Memory B cell (primary cell): Measurements from ENCODE around the gene UBE2Q2.
"Not testable (repeated sequence)": the region's sequence is repeated elsewhere in the genome, so short reads cannot be mapped to it uniquely, and the experiment has no call there.

ENCODE experiments used
- ATAC-seq: fragments of 150-1000 bp; cut with Tn5 transposase; 2 replicates; pipeline ENCODE4 v1.10.0; 2021; ENCODE audit warnings: low read depth, mild to moderate bottlenecking, moderate library complexity
- DNase-seq, 2 donors: peaks; one replicate each; pipeline ENCODE4 v3.0.0; 2022; ENCODE audit warnings: low spot score in 2 of 2
- H3K27ac Mint-ChIP-seq: one replicate; pipeline ENCODE4 v1.8.0; 2022; ENCODE audit warnings: mild to moderate bottlenecking, moderate library complexity, mixed read lengths
- H3K27me3 Mint-ChIP-seq: one replicate; pipeline ENCODE4 v1.8.0; 2022; ENCODE audit warnings: mixed read lengths
- H3K36me3 Mint-ChIP-seq: one replicate; pipeline ENCODE4 v1.8.0; 2022; ENCODE audit warnings: mild to moderate bottlenecking, mixed read lengths
- H3K4me1 Mint-ChIP-seq: one replicate; pipeline ENCODE4 v1.8.0; 2022; ENCODE audit warnings: mixed read lengths
- H3K4me3 Mint-ChIP-seq: one replicate; pipeline ENCODE4 v1.8.0; 2022; ENCODE audit warnings: mild to moderate bottlenecking, moderate library complexity, mixed read lengths
- H3K9me3 Mint-ChIP-seq: one replicate; pipeline ENCODE4 v1.8.0; 2022; ENCODE audit warnings: mixed read lengths

Gene UBE2Q2

DNA sequence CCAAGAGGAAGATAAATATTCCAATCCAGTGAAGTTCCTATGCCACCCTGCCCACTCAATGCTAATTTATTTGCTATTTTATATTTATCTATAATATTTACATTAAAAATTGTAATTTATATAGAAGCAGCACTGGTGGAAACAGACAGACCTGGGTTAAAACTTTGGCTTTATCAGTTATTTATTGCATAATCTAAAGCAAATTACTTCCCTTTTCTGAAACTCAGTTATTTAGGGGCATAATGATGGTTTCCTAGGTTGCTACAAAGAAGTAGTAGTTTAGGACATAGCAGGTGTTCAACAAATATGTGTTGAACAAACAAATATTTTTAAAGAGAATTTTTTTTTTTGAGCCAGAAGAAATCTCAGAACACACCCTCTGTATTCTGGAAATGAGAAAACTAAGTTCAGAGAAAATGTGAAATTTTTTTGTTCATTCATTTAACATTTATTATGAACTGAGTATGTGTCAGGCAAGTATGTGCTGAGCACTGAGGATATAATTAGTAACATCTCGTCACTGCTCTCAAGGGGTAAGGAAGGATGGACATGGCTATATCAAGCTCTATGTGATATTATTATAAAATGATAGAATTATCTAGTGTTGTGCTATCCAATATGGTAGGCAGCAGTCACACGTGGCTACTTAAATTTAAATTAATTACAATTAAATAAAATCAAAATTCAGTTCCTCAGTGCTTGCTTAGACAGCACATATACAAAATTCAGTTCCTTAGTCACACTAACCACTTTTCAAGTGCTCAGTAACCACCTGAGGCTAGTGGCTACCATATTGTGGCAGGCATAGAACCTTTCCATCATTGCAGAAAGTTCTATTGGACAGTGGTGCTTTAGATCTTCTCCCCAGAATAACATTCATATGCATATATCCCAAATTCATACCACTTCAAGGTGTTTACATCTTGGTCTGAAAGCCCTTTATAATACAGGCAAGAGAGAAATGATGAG is 7.0 kb upstream of the UBE2Q2 start:
- Mint-ChIP-seq H3K27me3 (no peaks in the 10 kb centered on the region), H3K4me1 (no peaks in the 10 kb centered on the region), H3K36me3 (no peaks in the 10 kb centered on the region), H3K9me3 (no peaks in the 10 kb centered on the region), H3K4me3 (no peak overlapping the region), H3K27ac (no peak overlapping the region)
- ATAC-seq (no peak), DNase-seq (no peak)

DNA sequence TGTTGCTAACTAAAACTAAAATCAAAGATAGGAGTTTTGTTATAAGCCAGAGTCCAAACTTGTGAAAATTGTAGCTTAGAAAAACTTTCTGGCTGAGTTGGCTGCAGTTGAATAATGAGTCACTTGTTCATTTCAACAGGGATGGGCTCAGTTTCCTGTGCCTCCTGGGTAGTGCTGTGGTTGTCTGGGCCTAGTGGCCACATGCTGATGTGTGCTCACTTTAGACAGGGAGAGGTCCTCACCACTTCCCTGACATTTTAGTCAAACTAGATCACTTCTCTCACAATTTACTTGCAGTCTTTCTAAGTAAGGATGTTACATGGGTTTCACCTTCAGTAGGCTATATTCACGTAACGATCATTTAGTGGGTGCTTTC is 6.3 kb upstream of the UBE2Q2 start:
- H3K27me3 Mint-ChIP-seq: no peaks in the 10 kb centered on the region
- H3K4me1 Mint-ChIP-seq: no peaks in the 10 kb centered on the region
- ATAC-seq: no peak
- DNase-seq: no peak
- H3K27ac Mint-ChIP-seq: no peak overlapping the region
- no peak overlapping the region for H3K4me3 Mint-ChIP-seq
- no peaks in the 10 kb centered on the region for H3K36me3 Mint-ChIP-seq
- no peaks in the 10 kb centered on the region for H3K9me3 Mint-ChIP-seq

DNA sequence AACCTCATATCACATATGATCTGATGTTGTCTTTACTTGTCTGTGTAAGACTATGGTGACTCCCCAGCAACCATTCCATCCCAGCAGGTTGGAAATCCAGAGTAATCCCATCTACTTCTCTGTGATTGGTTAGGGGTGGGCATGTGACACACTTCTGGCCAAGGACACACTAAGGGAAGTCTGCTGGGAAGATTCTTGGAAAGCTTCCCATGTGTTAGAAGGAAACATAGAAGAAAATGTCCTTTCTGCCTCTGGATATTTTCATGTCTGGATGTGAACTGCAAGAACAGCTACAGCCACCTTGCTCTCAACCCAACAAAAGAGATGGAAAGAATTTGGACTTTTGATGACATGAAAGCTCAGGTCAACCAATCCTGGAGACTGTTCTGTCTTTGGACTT is 2.6 kb upstream of the UBE2Q2 start:
- Mint-ChIP-seq H3K4me1 (peaks cover 20% of the 10 kb centered on the region), H3K9me3 (no peaks in the 10 kb centered on the region), H3K36me3 (no peaks in the 10 kb centered on the region), H3K27ac (no peak overlapping the region), H3K4me3 (no peak overlapping the region), H3K27me3 (no peaks in the 10 kb centered on the region)
- DNase-seq (no peak), ATAC-seq (no peak)

DNA sequence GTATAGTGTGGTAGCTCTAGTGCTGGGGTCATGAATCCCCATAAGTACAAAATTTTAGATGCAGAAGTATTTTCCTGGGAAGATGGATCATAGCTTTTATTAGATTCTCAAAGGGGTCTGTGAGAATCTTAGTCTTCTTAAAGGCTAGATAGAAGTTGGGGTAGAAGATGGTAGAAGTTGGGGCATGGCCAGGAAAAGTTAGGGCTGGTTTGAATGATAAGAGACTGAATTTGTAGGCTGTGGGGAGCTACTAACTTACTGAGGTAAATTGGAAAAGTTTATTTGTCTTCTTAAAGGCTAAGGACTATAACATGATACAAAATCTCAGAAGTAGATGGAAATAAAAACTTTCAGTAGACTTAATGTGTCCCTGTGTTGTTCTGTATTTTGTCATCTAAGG is 1.6 kb upstream of the UBE2Q2 start:
- Mint-ChIP-seq H3K4me1 (peaks cover 22% of the 10 kb centered on the region), H3K9me3 (no peaks in the 10 kb centered on the region), H3K36me3 (no peaks in the 10 kb centered on the region), H3K27ac (no peak overlapping the region), H3K27me3 (no peaks in the 10 kb centered on the region), H3K4me3 (peak overlapping the region; percentile 63)
- no peak for ATAC-seq
- DNase-seq: no peak

DNA sequence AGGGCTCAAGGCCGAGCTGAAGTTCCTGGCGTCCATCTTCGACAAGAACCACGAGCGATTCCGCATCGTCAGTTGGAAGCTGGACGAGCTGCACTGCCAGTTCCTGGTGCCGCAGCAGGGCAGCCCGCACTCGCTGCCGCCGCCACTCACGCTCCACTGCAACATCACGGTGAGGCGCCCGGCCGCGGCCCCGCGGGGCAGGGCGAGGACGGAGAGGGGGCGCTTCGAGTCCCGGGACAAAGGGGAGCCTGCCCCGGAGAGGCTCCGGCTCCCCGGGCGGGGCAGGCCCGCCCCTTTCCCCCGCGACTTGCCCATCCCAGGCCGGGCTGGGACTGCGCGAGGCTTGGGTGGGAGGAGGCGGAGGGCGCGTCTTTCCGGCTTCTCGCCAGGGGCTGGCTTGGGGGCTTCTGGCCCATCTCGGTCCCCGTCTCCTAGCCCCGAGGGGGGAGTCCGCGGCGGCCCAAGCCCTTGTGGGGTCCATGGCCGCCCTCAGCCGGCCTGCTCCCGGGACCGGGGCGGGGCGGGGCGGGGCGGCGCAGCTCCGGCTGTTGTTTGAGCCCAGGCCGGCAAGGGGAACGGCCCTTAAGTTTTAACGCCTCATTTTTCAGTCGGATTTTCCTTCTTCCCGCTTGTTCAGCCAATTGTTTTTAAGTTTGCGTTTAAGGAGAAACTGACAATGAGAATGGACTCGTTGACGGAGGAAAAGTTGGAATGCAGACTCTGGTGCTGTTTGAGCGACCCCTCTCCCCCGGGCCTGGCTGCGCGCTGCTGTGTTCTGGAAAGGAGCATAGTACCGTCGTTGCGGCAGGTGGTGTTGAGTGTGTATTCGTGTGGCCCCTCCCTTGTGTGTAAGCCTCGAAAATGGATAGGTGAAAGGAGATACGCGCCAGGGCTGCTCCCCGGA is 683 bp downstream of the UBE2Q2 start:
- Mint-ChIP-seq H3K36me3 (no peaks in the 10 kb centered on the region), H3K27me3 (no peaks in the 10 kb centered on the region), H3K4me1 (peaks cover 30% of the 10 kb centered on the region), H3K9me3 (no peaks in the 10 kb centered on the region), H3K4me3 (peak overlapping the region; percentile 83), H3K27ac (peak overlapping the region; percentile 64)
- ATAC-seq: peak; percentile 54
- peak; percentile 55 to 67 for DNase-seq

DNA sequence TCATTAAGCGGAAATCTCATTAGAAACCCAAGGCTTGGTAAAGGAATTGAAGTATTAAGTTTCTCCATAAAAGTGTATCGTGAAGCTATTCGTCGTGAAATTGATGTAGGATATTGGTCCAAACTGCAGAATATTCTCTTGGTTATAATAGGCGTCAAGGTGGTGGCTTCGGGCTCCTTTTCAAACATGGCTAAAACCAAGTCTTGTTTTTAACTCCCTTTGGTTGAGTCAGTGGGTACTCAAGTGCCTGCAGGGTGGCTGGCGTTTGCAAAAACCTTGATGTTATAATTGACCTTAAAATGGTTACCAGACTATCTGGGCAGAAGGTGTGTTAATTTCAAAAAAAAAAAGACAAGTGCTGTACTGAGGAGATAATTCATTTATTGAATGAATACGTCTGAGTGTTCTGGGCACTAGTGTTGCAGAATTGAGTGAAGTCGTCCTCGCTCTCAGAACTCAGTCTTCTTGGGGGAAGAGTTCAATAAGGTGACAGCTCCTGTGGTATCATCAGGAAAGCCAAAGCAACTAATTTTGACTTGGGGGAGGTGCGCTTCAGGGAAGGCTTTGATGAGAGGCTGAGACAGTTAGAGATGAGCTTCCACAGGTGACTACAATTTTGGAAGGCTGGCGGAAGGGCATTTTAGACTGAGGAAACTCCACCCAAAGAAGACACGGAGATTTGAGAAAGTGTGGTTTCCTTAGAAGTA is 1.5 kb downstream of the UBE2Q2 start:
- peak overlapping the region; percentile 64 for H3K27ac Mint-ChIP-seq
- DNase-seq: no peak

DNA sequence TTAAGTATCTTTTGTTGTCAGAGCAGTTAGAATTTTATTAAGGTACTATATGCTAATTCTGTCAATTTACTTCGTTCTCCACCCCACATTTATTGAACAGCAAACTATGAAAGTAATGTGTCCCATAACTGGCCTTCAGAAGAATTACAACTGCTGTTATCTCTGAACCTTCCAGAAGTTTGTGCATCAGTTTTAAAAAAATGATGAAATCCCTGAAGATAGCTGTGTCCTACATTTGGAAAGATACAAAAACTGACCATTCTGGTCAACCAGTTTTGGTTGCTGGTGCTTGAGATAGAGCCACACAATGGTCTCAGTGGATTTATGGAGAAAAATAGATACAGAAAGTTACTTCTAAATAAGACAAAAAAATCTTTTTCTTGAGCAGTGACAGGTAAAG is 5.9 kb downstream of the UBE2Q2 start:
- H3K4me1 Mint-ChIP-seq: peaks cover 35% of the 10 kb centered on the region
- H3K9me3 Mint-ChIP-seq: no peaks in the 10 kb centered on the region
- H3K27me3 Mint-ChIP-seq: no peaks in the 10 kb centered on the region
- peaks cover 2% of the 10 kb centered on the region for H3K36me3 Mint-ChIP-seq
- ATAC-seq: no peak
- no peak overlapping the region for H3K27ac Mint-ChIP-seq
- DNase-seq: no peak
- H3K4me3 Mint-ChIP-seq: no peak overlapping the region

More for the DNA sequence above, 1.5 kb downstream of the UBE2Q2 start:
- Mint-ChIP-seq H3K27me3 (no peaks in the 10 kb centered on the region), H3K4me3 (peak overlapping the region; percentile 83), H3K9me3 (no peaks in the 10 kb centered on the region), H3K4me1 (peaks cover 32% of the 10 kb centered on the region), H3K36me3 (no peaks in the 10 kb centered on the region)
- no peak for ATAC-seq

DNA sequence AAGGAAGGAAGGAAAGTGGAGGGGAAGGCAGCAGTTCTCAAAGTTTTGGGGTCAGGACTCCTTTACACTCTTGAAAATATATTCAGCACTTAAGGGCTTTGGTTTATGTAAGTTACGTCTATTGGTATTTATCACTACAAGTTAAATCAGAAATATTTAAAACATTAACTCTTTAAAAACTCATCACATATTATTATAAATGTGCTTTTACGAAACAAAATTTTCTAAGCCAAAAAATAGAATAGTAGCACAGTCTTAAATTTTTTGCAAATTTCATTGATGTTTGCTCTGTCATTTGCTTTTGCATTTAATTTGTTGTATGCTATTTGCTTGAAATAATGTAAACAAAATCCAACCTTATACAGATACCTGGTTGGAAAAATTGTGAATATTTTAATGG is 7.5 kb downstream of the UBE2Q2 start:
- H3K4me1 Mint-ChIP-seq: peaks cover 21% of the 10 kb centered on the region
- no peak overlapping the region for H3K27ac Mint-ChIP-seq
- no peaks in the 10 kb centered on the region for H3K9me3 Mint-ChIP-seq
- H3K36me3 Mint-ChIP-seq: peaks cover 4% of the 10 kb centered on the region
- no peak overlapping the region for H3K4me3 Mint-ChIP-seq
- DNase-seq (no peak), ATAC-seq (no peak)
- no peaks in the 10 kb centered on the region for H3K27me3 Mint-ChIP-seq

DNA sequence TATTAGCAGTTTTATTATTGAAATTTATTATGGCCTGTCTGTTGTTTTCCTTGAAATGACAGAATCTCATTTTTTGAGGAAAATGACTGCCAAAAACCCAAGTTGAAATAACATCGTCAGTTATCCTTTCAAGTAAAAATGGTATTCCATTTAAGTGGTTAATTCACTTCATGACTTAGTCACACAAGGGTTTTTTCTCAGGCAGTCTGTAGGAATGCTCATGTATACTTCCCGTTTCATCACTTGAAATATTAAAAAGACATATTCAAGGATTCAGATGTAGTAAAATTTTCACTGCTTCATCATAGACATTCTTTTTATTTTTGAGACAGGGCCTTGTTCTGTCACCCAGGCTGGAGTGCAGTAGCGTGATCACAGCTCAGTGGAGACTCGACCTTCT is 8.3 kb downstream of the UBE2Q2 start:
- H3K9me3 Mint-ChIP-seq, H3K27me3 Mint-ChIP-seq, DNase-seq, ATAC-seq, H3K36me3 Mint-ChIP-seq, H3K4me3 Mint-ChIP-seq, H3K27ac Mint-ChIP-seq: not testable (repeated sequence)
- H3K4me1 Mint-ChIP-seq: peaks cover 22% of the 10 kb centered on the region

DNA sequence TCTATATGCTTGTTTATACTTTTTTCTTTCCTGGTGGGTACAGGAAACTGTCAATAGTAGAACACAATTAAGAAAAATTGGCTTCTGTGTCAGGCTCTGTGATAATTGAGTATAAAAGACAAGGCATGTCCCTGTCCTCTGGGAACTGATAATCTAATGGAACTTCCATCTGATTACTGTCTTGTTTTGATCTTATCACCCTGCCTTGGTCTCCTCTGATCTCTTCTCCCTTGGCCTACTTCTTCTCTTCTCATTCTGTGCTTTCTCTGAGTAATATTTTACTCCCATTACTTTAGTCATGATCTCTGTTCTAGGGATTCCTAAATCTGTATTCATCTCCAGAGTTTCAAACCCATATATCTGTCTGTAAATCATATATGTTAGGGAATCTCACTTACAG is 14.6 kb downstream of the UBE2Q2 start:
- no peaks in the 10 kb centered on the region for H3K9me3 Mint-ChIP-seq
- DNase-seq: no peak
- peaks cover 19% of the 10 kb centered on the region for H3K36me3 Mint-ChIP-seq
- no peak for ATAC-seq
- no peak overlapping the region for H3K4me3 Mint-ChIP-seq
- peaks cover 8% of the 10 kb centered on the region for H3K4me1 Mint-ChIP-seq
- H3K27me3 Mint-ChIP-seq: no peaks in the 10 kb centered on the region
- no peak overlapping the region for H3K27ac Mint-ChIP-seq

DNA sequence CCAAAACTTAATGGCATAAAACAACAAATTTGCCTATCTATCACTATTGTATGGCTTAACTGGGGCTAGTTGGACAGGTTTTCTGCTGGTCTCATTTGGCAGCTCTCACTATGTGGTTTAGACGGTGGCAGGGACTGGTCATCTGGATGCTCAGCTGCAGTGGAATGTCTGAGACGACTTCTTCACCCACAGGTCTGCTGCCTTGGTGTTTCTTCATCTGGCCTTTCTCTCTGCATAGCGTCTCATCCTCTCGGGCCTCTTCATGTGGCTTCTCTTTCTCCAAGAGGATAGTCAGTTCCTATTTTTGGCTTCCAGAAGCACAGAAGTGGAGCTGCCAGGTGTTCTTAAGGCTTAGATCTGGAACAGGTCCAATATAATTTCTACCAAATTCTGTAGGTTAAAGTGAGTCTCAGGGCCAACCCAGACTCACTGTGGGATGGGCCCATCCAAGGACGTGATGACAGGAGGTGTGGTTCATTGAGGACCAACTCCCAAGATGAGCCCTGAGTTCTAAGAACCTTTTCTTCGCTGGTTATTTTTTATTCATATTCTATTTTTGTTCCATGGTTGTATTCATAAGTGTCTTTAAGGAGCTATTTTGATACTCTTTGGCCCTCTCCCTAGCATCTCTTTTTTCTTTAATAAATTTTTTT is 18.6 kb downstream of the UBE2Q2 start:
- peaks cover 12% of the 10 kb centered on the region for H3K4me1 Mint-ChIP-seq
- no peak for DNase-seq
- H3K27ac Mint-ChIP-seq: no peak overlapping the region

DNA sequence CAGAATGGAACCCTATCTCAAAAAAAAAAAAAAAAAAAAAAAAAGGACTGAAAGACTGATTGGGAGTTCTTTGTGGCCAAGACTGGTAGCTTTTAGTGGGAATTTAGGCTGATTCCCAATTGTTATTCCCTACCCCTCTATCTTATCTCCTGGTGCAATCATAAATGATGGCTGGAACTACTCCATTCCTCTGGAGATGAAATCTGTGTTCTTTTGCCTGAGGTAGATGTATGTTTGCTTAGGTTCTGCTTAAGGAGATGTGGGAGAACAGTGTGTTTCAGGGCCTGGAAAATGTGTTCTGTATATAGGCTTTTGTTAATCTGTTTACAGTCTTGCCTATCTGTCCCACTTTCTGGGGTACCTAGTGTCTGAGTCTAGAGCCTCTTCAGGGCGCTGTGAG is 19.5 kb downstream of the UBE2Q2 start:
- DNase-seq (no peak), ATAC-seq (no peak)
- Mint-ChIP-seq H3K4me1 (peaks cover 21% of the 10 kb centered on the region), H3K27ac (no peak overlapping the region), H3K36me3 (peaks cover 23% of the 10 kb centered on the region), H3K9me3 (no peaks in the 10 kb centered on the region), H3K4me3 (no peak overlapping the region), H3K27me3 (no peaks in the 10 kb centered on the region)

More for the DNA sequence above, 18.6 kb downstream of the UBE2Q2 start:
- Mint-ChIP-seq H3K4me3 (no peak overlapping the region), H3K27me3 (no peaks in the 10 kb centered on the region), H3K36me3 (peaks cover 23% of the 10 kb centered on the region), H3K9me3 (no peaks in the 10 kb centered on the region)
- no peak for ATAC-seq

DNA sequence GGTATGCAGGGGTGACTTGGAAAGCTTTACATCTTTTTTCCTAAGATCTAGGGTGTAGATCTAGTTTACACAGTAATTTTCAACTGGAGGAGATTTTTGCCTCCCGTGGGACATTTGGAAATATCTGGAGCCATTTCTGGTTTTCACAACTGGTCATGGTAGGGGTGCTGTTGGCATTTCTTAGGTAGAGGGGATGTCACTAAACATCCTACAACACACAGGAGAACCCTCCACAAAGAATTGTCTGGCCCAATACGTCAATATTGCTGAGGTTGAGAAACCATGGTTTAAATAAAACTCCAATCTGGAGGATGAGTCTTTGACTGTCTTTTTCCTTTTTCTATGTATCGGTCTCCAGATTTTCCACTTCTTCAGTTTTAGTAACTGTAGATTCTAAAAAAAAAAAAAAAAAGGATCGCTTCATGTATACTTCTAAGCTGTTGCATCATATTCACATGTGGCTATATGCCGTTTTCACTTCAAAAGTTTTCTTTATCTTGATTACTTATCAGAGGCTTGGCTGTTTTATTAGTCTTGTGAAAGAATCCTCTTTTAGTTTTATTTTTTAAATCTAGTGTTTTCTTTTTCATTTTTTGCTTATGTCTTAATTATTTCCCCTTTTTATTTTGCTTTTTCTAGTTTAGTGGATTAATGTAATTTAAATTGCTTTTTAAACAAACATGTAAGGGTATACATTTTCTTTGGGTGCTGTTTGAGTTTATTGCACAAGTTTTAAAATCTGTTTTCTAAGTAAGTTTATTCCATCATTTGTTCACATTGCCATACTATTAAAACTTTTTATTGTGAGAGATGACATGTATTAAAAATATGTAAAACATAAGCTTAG is 21.2 kb downstream of the UBE2Q2 start:
- no peak for DNase-seq
- no peak for ATAC-seq
- Mint-ChIP-seq H3K9me3 (no peaks in the 10 kb centered on the region), H3K4me1 (peaks cover 24% of the 10 kb centered on the region), H3K36me3 (peaks cover 15% of the 10 kb centered on the region), H3K27me3 (no peaks in the 10 kb centered on the region), H3K4me3 (no peak overlapping the region), H3K27ac (no peak overlapping the region)
